GM12878 (cell line): ENCODE measurements around the gene RAB15. TPM values are rescaled to one million over a fixed set of nuclear protein-coding genes. Genes with fewer than 3 reads are reported as not detected.
A peak's percentile ranks its signal among the peaks of the same experiment; 100 is the strongest.

ENCODE experiments used
- ATAC-seq: fragments of 200-7000 bp; cut with Tn5 transposase; 3 replicates; pipeline ENCODE4 v1.9.1; 2020; ENCODE audit warnings: mild to moderate bottlenecking, moderate library complexity
- BruUV-seq: library from RNA; stranded (reverse); fragments of 400-500 nt; replicated peaks from 2 replicates; lab custom pipeline; 2021; lab: Mats Ljungman, UMichigan
- CTCF ChIA-PET: fragments of 300-600 bp; sonication (Branson Sonifier 250); formaldehyde crosslinking; extraction: SDS; loops from one replicate; lab custom pipeline; 2021; ENCODE audit warnings: inconsistent platforms; lab: Yijun Ruan, JAX
- POLR2A ChIA-PET: fragments of 350-600 bp; formaldehyde crosslinking; extraction: SDS; loops from one replicate; lab custom pipeline; 2021; ENCODE audit warnings: inconsistent platforms; lab: Charles Lee
- RAD21 ChIA-PET: fragments of 300-600 bp; sonication (Branson Sonifier 250); formaldehyde crosslinking; loops from one replicate; lab custom pipeline; 2023; ENCODE audit warnings: antibody characterized with exemption; ENCODE audit not compliant: unreplicated experiment; lab: Charles Lee
- SMC1A ChIA-PET: fragments of 300-600 bp; sonication (Branson Sonifier 250); formaldehyde crosslinking; loops from one replicate; lab custom pipeline; 2023; ENCODE audit not compliant: unreplicated experiment, uncharacterized antibody; lab: Charles Lee
- DNase-seq: peaks from one replicate; pipeline ENCODE4 v3.0.0-alpha.2; 2011; ENCODE audit warnings: low read depth, low spot score
- FAIRE-seq: peaks from 3 replicates; lab custom pipeline; 2011; peaks lifted over from hg19 to GRCh38; lab: Jason Lieb, UNC
- H2AFZ ChIP-seq: 2 replicates; pipeline ENCODE4 v1.6.0; 2011; ENCODE audit warnings: low read depth, low read length, control low read depth; ENCODE audit not compliant: control insufficient read depth
- H3K27ac ChIP-seq: 2 replicates; pipeline ENCODE4 v1.5.1; 2011; ENCODE audit warnings: control low read depth; ENCODE audit not compliant: control insufficient read depth, insufficient read depth
- H3K27me3 ChIP-seq, 2 experiments: replicated peaks in 1 of 2; 2 replicates each; pipeline versions ENCODE4 v1.6.0 to v1.6.1; 2011; ENCODE audit warnings: low read length in 1 of 2; ENCODE audit not compliant: control insufficient read depth in 2 of 2, insufficient read depth in 2 of 2
- H3K36me3 ChIP-seq, 2 experiments: 2 replicates each; pipeline ENCODE4 v1.5.1; 2011; ENCODE audit warnings: low read length in 1 of 2; ENCODE audit not compliant: control insufficient read depth in 2 of 2, insufficient read depth in 2 of 2
- H3K4me1 ChIP-seq: 2 replicates; pipeline ENCODE4 v1.6.1; 2011; ENCODE audit warnings: mild to moderate bottlenecking, low read length, moderate library complexity, mixed read lengths; ENCODE audit not compliant: control insufficient read depth, insufficient read depth
- H3K4me2 ChIP-seq: 2 replicates; pipeline ENCODE4 v1.6.0; 2011; ENCODE audit warnings: control low read depth; ENCODE audit not compliant: control insufficient read depth, insufficient read depth
- H3K4me3 ChIP-seq: fragments of 200-600 bp; sonication (generic); 2 replicates; pipeline ENCODE4 v1.5.1; 2016
- H3K79me2 ChIP-seq: 2 replicates; pipeline ENCODE4 v1.6.0; 2011; ENCODE audit warnings: low read length; ENCODE audit not compliant: control insufficient read depth, insufficient read depth
- H3K9ac ChIP-seq: 2 replicates; pipeline ENCODE4 v1.8.0; 2011; ENCODE audit warnings: low read length, control low read depth, mixed read lengths; ENCODE audit not compliant: control insufficient read depth, insufficient read depth
- H3K9me3 ChIP-seq: replicated peaks from 3 replicates; pipeline ENCODE4 v1.5.1; 2011; ENCODE audit warnings: mild to moderate bottlenecking, low read length; ENCODE audit not compliant: control insufficient read depth, insufficient read depth
- H4K20me1 ChIP-seq: 2 replicates; pipeline ENCODE4 v1.6.0; 2011; ENCODE audit not compliant: control insufficient read depth, insufficient read depth
- LARP7 ChIP-seq: fragments of 450-650 bp; IDR thresholded peaks from 2 replicates; pipeline ENCODE4 v1.6.1; 2017; ENCODE audit warnings: mild to moderate bottlenecking
- POLR2AphosphoS2 ChIP-seq: IDR thresholded peaks from 2 replicates; pipeline ENCODE4 v1.6.1; 2011; ENCODE audit warnings: low read depth, mild to moderate bottlenecking, low read length, improper control_type of control experiment, moderate library complexity
- POLR2AphosphoS5 ChIP-seq: IDR thresholded peaks from 2 replicates; pipeline ENCODE4 v1.6.1; 2011; ENCODE audit warnings: mild to moderate bottlenecking, low read length, inconsistent platforms
- RAD21 ChIP-seq: IDR thresholded peaks from 2 replicates; pipeline ENCODE4 v1.6.1; 2011; ENCODE audit warnings: mild to moderate bottlenecking, low read depth, low read length, moderate library complexity; ENCODE audit not compliant: insufficient read depth
- RFX5 ChIP-seq: IDR thresholded peaks from 2 replicates; pipeline ENCODE4 v1.6.1; 2011; ENCODE audit warnings: low read depth, low read length, improper control_type of control experiment
- SMARCA5 ChIP-seq: fragments of 450-650 bp; IDR thresholded peaks from 2 replicates; pipeline ENCODE4 v1.6.1; 2017; ENCODE audit warnings: mild to moderate bottlenecking
- whole genome bisulfite sequencing: methylation state at CpG from one replicate; pipeline ENCODE4 v1.1.6; 2016; ENCODE audit warnings: low lambda C conversion rate; ENCODE audit not compliant: insufficient replicate concordance, insufficient coverage; ENCODE audit errors: missing lambda C conversion rate; 5-methylcytosine and 5-hydroxymethylcytosine counted together
- in situ Hi-C: fragments of 300-500 bp; cut with MboI; formaldehyde crosslinking; loops from 9 replicates; pipeline ENCODE4 v1.14.3; 2018; ENCODE audit warnings: mixed read lengths
- intact Hi-C: fragments of 100-400 bp; cut with micrococcal nuclease; formaldehyde crosslinking; loops from one replicate; pipeline ENCODE4 v1.14.2; 2022; ENCODE audit not compliant: unreplicated experiment
- polyA plus RNA-seq, 11 experiments: library from polyadenylated mRNA; depleted of rRNA in 4 of 11; unstranded in 6 of 11; stranded (reverse) in 5 of 11; fragments of >200 nt; fragmentation: Nextera tagmentation in 4 of 11; fragmentation: Illumina TruSeq in 1 of 11; extraction: Ambion mirVana in 4 of 11; extraction: Trizol in 1 of 11; gene quantifications; 1 replicate in 1 of 11; 2 replicates in 10 of 11; pipeline versions ENCODE4 v1.2.1 to v1.2.3, GENCODE V29; 2011 to 2016; ENCODE audit warnings: inconsistent platforms in 2 of 11, missing spikeins in 2 of 11, low read depth in 1 of 11
- total RNA-seq, 4 experiments: library from RNA; depleted of rRNA in 3 of 4; stranded (reverse); fragments of >200 nt in 3 of 4; fragmentation: Illumina TruSeq in 1 of 4; extraction: Trizol in 1 of 4; gene quantifications; 2 replicates each; pipeline versions ENCODE4 v1.2.1 to v1.2.3, GENCODE V29; 2013 to 2021
- TF ChIP-seq, protein P1 (sequence below), 3 experiments: IDR thresholded peaks in 2 of 3; conservative IDR thresholded peaks in 1 of 3; 2 replicates each; pipeline ENCODE4 v1.5.1; 2011; ENCODE audit warnings: low read depth in 3 of 3, low read length in 3 of 3, mild to moderate bottlenecking in 3 of 3, control low read depth in 2 of 3, moderate library complexity in 2 of 3, inconsistent platforms in 1 of 3, mixed read lengths in 1 of 3; ENCODE audit not compliant: control insufficient read depth in 2 of 3, insufficient read depth in 1 of 3; ENCODE audit errors: extremely low read depth in 1 of 3

Gene RAB15
- total and polyA plus RNA-seq, 10 of the 15 experiments (the other 5 are each of a cell fraction or from before 2014, with no cell fraction given), result 0.32 to 3.9 (median 2.1) TPM

DNA sequence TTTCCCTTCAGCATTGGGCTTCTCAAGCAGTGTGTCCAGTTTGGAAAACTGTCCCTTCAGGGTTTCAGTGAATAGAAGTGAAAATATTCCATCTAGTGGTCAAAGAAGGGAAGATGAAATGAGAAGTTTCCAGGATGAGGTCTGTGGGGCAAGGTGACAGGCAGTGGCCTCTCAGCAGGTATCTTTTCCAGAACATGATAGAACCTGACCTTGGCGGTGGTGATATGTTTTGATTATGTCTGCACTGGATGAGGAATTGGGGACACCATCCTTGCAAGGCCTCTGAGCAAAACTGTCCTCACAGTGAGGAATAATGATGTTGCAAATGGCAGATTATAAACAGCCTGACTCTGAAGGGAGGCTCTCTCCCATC is 34.3 kb downstream of the RAB15 start:
- RAD21 ChIA-PET, result interaction anchor here (2.5 kb wide), 1 partner anchor 46 kb away, joined by 10 read pairs; no protein-coding TSS in a partner anchor
- H3K9ac ChIP-seq, result no peak overlapping the region
- no peaks in the 10 kb centered on the region for H3K9me3 ChIP-seq
- FAIRE-seq (no peak), DNase-seq (no peak), ATAC-seq (peak; percentile 20; the same call in 2 of the 3 replicates)
- TF ChIP-seq, protein P1, sequence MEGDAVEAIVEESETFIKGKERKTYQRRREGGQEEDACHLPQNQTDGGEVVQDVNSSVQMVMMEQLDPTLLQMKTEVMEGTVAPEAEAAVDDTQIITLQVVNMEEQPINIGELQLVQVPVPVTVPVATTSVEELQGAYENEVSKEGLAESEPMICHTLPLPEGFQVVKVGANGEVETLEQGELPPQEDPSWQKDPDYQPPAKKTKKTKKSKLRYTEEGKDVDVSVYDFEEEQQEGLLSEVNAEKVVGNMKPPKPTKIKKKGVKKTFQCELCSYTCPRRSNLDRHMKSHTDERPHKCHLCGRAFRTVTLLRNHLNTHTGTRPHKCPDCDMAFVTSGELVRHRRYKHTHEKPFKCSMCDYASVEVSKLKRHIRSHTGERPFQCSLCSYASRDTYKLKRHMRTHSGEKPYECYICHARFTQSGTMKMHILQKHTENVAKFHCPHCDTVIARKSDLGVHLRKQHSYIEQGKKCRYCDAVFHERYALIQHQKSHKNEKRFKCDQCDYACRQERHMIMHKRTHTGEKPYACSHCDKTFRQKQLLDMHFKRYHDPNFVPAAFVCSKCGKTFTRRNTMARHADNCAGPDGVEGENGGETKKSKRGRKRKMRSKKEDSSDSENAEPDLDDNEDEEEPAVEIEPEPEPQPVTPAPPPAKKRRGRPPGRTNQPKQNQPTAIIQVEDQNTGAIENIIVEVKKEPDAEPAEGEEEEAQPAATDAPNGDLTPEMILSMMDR (IDR thresholded peaks at IDR 0.05 in 2 of 3, conservative IDR thresholded peaks at IDR 0.05 in 1 of 3; ENCODE audit: control insufficient read depth in 2 of 3, extremely low read depth in 1 of 3, insufficient read depth in 1 of 3, low read depth in 3 of 3, low read length in 3 of 3), result peak in 2 of 3 experiments; percentile 8 to 19; a peak in 3 of 6 replicates
- TF ChIP-seq POLR2AphosphoS2 (no peak), POLR2AphosphoS5 (no peak), SMARCA5 (no peak), RAD21 (peak; percentile 19; the same call in 1 of the 2 replicates), RFX5 (no peak), LARP7 (no peak)
- in situ Hi-C loops, result no loop called here
- no peaks in the 10 kb centered on the region for H4K20me1 ChIP-seq
- 94% methylated on average over 1 of the region's 1 CpG for WGBS
- CTCF ChIA-PET, result interaction anchor here (1.6 kb wide), 1 partner anchor 82 kb away, joined by 5 read pairs; no protein-coding TSS in a partner anchor
- BruUV-seq, result no TSS peak
- no peaks in the 10 kb centered on the region for H3K4me1 ChIP-seq
- H3K27ac ChIP-seq, result no peak overlapping the region
- POLR2A ChIA-PET, result no interaction called here
- SMC1A ChIA-PET, result interaction anchor here (1.4 to 2.4 kb wide), 2 partner anchors 12 to 46 kb away, joined by 7 to 25 read pairs; no protein-coding TSS in a partner anchor
- H3K4me2 ChIP-seq, result no peak overlapping the region
- peaks cover 3 to 12% of the 10 kb centered on the region in 2 experiments for H3K36me3 ChIP-seq
- no peaks in the 10 kb centered on the region for H3K27me3 ChIP-seq
- H2AFZ ChIP-seq, result no peak overlapping the region
- no peaks in the 10 kb centered on the region for H3K79me2 ChIP-seq
- H3K4me3 ChIP-seq, result no peak overlapping the region
- intact Hi-C loops, result no loop called here
